Gastrocnemius medialis (tissue), 4 donors: ENCODE measurements around the gene FARP1. TPM values are rescaled to one million over a fixed set of nuclear protein-coding genes. Genes with fewer than 3 reads are reported as not detected.

Source experiments
- ATAC-seq, 2 donors: fragments of 150-250 bp; one replicate each; pipeline ENCODE4 v1.9.1; 2016
- DNase-seq, 2 donors: peaks; one replicate each; pipeline ENCODE4 v3.0.0-alpha.2; 2019
- H3K27ac ChIP-seq, 4 donors: fragments of 200-600 bp; sonication (generic); 1 replicate in 1 of 4; 2 replicates in 3 of 4; pipeline ENCODE4 v1.5.1; 2016 to 2018; ENCODE audit warnings: mild to moderate bottlenecking in 2 of 4, moderate library complexity in 1 of 4
- H3K27me3 ChIP-seq, 3 donors: fragments of 200-600 bp; sonication (generic) in 2 of 3; 1 replicate in 1 of 3; 2 replicates in 2 of 3; pipeline versions ENCODE4 v1.5.1 to v1.6.0; 2016 to 2019; ENCODE audit warnings: mild to moderate bottlenecking in 1 of 3, moderate library complexity in 1 of 3
- H3K36me3 ChIP-seq, 2 donors: fragments of 200-600 bp; sonication (generic) in 1 of 2; one replicate each; pipeline ENCODE4 v1.5.1; 2017 to 2018
- H3K4me1 ChIP-seq, 2 donors: fragments of 200-600 bp; sonication (generic) in 1 of 2; one replicate each; pipeline ENCODE4 v1.5.1; 2016 to 2017; ENCODE audit warnings: mild to moderate bottlenecking in 2 of 2
- H3K4me3 ChIP-seq, 4 donors: fragments of 200-600 bp; sonication (generic) in 3 of 4; 1 replicate in 1 of 4; 2 replicates in 3 of 4; pipeline ENCODE4 v1.5.1; 2016 to 2019; ENCODE audit warnings: mild to moderate bottlenecking in 2 of 4
- H3K9me3 ChIP-seq, 3 donors: fragments of 200-600 bp; sonication (generic) in 2 of 3; 1 replicate in 1 of 3; 2 replicates in 2 of 3; pipeline ENCODE4 v1.5.1; 2016 to 2019
- CTCF ChIP-seq, 5 experiments: fragments of 450-650 bp in 3 of 5; fragments of 200-600 bp in 2 of 5; sonication (generic) in 2 of 5; IDR thresholded peaks in 4 of 5; conservative IDR thresholded peaks in 1 of 5; 1 replicate in 4 of 5; 2 replicates in 1 of 5; pipeline ENCODE4 v1.5.1; 2016 to 2019; ENCODE audit warnings: antibody characterized with exemption in 5 of 5, mild to moderate bottlenecking in 3 of 5, moderate library complexity in 3 of 5
- POLR2A ChIP-seq, 2 donors: fragments of 450-650 bp; IDR thresholded peaks; one replicate each; pipeline ENCODE4 v1.6.1; 2017; ENCODE audit warnings: antibody characterized with exemption in 2 of 2, mild to moderate bottlenecking in 2 of 2, moderate library complexity in 2 of 2
- in situ Hi-C, 4 donors: fragments of 200-750 bp; cut with MboI; loops; one replicate each; pipeline versions ENCODE4 v1.15.0 to v1.8.0; 2017; ENCODE audit warnings: low sequenced_read_pairs in 4 of 4
- intact Hi-C: fragments of 100-400 bp; cut with DNase I; formaldehyde crosslinking; loops from one replicate; pipeline ENCODE4 v1.15.1; 2023; ENCODE audit warnings: low total_unique reads
- total RNA-seq, 4 donors: library from RNA; depleted of rRNA; stranded (reverse); fragments of >200 nt; gene quantifications; one replicate each; pipeline versions ENCODE4 v1.1.0 to v1.2.3, GENCODE V29; 2016

Gene FARP1
- total RNA-seq, 4 donors from 2014 or later, result 3.5 to 9.8 (median 4.9) TPM

- TF ChIP-seq CTCF (IDR thresholded peaks at IDR 0.05 in 4 of 5, conservative IDR thresholded peaks at IDR 0.05 in 1 of 5) (no peak), POLR2A (IDR thresholded peaks at IDR 0.05) (no peak)
- Histone ChIP-seq H3K27me3 (no peaks in the 10 kb centered on the region), H3K36me3 (no peaks in the 10 kb centered on the region), H3K4me1 (no peaks in the 10 kb centered on the region), H3K9me3 (no peaks in the 10 kb centered on the region), H3K4me3 (no peak overlapping the region), H3K27ac (no peak overlapping the region)
- intact Hi-C loops (no loop called here), in situ Hi-C loops (no loop called here)
- ATAC-seq, result no peak
- DNase-seq, result no peak
These were observed 204.9 kb downstream of the FARP1 start for GRCh38 chr13:98347756-98348155.

- DNase-seq, result no peak
- H3K4me1 ChIP-seq, result no peaks in the 10 kb centered on the region
- intact Hi-C loops (no loop called here), in situ Hi-C loops (no loop called here)
- H3K36me3 ChIP-seq, result no peaks in the 10 kb centered on the region
- no peaks in the 10 kb centered on the region for H3K27me3 ChIP-seq
- no peak overlapping the region for H3K27ac ChIP-seq
- H3K4me3 ChIP-seq, result no peak overlapping the region
- H3K9me3 ChIP-seq, result no peaks in the 10 kb centered on the region
- ATAC-seq, result no peak
- TF ChIP-seq POLR2A (IDR thresholded peaks at IDR 0.05) (no peak), CTCF (IDR thresholded peaks at IDR 0.05 in 4 of 5, conservative IDR thresholded peaks at IDR 0.05 in 1 of 5) (no peak)
These were observed 205.7 kb downstream of the FARP1 start for GRCh38 chr13:98348466-98349200.

- H3K4me3 ChIP-seq, result no peak overlapping the region
- no peak for ATAC-seq
- H3K36me3 ChIP-seq, result no peaks in the 10 kb centered on the region
- no peaks in the 10 kb centered on the region for H3K4me1 ChIP-seq
- TF ChIP-seq POLR2A (IDR thresholded peaks at IDR 0.05) (no peak), CTCF (IDR thresholded peaks at IDR 0.05 in 4 of 5, conservative IDR thresholded peaks at IDR 0.05 in 1 of 5) (no peak)
- H3K27me3 ChIP-seq, result no peaks in the 10 kb centered on the region
- in situ Hi-C loops, result no loop called here
- no peaks in the 10 kb centered on the region for H3K9me3 ChIP-seq
- intact Hi-C loops, result no loop called here
- no peak overlapping the region for H3K27ac ChIP-seq
- no peak for DNase-seq
These were observed 206.9 kb downstream of the FARP1 start for GRCh38 chr13:98349731-98350305.

GRCh38 chr13:98350746-98351330, 207.9 kb downstream of the FARP1 start:
- intact Hi-C loops, result no loop called here

More at GRCh38 chr13:98350746-98351330, 207.9 kb downstream of the FARP1 start:
- Histone ChIP-seq H3K4me3 (no peak overlapping the region), H3K4me1 (no peaks in the 10 kb centered on the region), H3K36me3 (no peaks in the 10 kb centered on the region), H3K27me3 (no peaks in the 10 kb centered on the region), H3K27ac (no peak overlapping the region), H3K9me3 (no peaks in the 10 kb centered on the region)
- DNase-seq, result no peak
- TF ChIP-seq POLR2A (IDR thresholded peaks at IDR 0.05) (no peak), CTCF (IDR thresholded peaks at IDR 0.05 in 4 of 5, conservative IDR thresholded peaks at IDR 0.05 in 1 of 5) (no peak)
- no peak for ATAC-seq
- in situ Hi-C loops, result no loop called here
